ENCODE results near the gene OGFOD3. TPM values are rescaled to one million over a fixed set of nuclear protein-coding genes. Genes with fewer than 3 reads are reported as not detected.
"Not testable (repeated sequence)": the region's sequence is repeated elsewhere in the genome, so short reads cannot be mapped to it uniquely, and the experiment has no call there.

Gene OGFOD3
- total RNA-seq, 1 donor, result 25.3 TPM

DNA sequence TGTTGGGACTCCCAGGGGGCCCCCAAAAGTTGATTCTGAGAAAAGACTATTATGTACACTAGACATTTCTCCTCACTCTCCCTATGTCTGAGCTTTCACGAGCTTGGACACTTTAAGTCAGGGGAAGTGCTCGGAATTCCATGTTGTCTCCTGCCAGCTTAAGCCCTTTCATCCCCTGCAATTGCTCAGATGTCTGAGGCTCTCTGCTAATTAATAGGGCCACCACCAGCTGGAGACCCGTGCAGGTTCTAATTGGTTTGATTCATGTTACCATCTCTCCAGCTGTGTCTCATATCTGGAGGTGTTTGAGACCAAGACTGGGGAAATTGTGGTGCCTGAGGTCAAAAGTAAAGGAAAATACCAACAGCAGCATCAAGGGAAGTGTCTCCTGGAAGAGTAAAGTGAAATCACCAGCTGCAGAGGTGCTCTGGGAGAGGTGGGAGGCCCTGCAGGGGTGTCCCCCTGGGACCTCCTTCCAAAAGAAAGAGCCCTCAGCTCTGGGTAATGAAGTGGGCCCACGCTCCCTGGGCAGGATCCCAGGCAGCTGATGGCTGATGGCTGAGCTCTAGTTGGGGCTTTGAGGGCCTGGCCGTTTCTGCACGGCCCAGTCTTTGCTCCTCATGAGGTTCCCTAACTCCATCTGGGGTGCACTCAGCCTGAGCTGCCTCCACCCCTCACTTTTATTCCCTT lies 52.6 kb downstream of the OGFOD3 start:
- Histone ChIP-seq H4K20me1 (ENCODE audit: insufficient read depth, low read length) (no peaks in the 10 kb centered on the region), H3K4me2 (ENCODE audit: insufficient read depth, low read length) (no peak overlapping the region), H3K9me3 (ENCODE audit: low read depth, low read length) (no peaks in the 10 kb centered on the region), H3K79me2 (ENCODE audit: insufficient read depth, low read length) (no peaks in the 10 kb centered on the region), H3K4me1 (ENCODE audit: insufficient read depth, low read length) (no peaks in the 10 kb centered on the region), H3K36me3 (ENCODE audit: insufficient read depth, low read length) (no peaks in the 10 kb centered on the region), H3K27me3 (ENCODE audit: insufficient read depth, low read length) (peaks cover 34% of the 10 kb centered on the region), H3K27ac (ENCODE audit: low read depth, low read length) (no peak overlapping the region), H2AFZ (ENCODE audit: low read length) (no peak overlapping the region), H3K4me3 (ENCODE audit: insufficient read depth, low read length) (no peak overlapping the region)
- DNase-seq (ENCODE audit: insufficient read length, low spot score, missing footprints), result peak; percentile 60
- TF ChIP-seq, protein P1, sequence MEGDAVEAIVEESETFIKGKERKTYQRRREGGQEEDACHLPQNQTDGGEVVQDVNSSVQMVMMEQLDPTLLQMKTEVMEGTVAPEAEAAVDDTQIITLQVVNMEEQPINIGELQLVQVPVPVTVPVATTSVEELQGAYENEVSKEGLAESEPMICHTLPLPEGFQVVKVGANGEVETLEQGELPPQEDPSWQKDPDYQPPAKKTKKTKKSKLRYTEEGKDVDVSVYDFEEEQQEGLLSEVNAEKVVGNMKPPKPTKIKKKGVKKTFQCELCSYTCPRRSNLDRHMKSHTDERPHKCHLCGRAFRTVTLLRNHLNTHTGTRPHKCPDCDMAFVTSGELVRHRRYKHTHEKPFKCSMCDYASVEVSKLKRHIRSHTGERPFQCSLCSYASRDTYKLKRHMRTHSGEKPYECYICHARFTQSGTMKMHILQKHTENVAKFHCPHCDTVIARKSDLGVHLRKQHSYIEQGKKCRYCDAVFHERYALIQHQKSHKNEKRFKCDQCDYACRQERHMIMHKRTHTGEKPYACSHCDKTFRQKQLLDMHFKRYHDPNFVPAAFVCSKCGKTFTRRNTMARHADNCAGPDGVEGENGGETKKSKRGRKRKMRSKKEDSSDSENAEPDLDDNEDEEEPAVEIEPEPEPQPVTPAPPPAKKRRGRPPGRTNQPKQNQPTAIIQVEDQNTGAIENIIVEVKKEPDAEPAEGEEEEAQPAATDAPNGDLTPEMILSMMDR (IDR thresholded peaks at IDR 0.05; ENCODE audit: extremely low read depth, low read depth, low read length), result no peak

GRCh38 chr17:82361885-82362633 lies 56.3 kb downstream of the OGFOD3 start:
- H3K4me3 ChIP-seq (ENCODE audit: insufficient read depth, low read length), result no peak overlapping the region

DNA sequence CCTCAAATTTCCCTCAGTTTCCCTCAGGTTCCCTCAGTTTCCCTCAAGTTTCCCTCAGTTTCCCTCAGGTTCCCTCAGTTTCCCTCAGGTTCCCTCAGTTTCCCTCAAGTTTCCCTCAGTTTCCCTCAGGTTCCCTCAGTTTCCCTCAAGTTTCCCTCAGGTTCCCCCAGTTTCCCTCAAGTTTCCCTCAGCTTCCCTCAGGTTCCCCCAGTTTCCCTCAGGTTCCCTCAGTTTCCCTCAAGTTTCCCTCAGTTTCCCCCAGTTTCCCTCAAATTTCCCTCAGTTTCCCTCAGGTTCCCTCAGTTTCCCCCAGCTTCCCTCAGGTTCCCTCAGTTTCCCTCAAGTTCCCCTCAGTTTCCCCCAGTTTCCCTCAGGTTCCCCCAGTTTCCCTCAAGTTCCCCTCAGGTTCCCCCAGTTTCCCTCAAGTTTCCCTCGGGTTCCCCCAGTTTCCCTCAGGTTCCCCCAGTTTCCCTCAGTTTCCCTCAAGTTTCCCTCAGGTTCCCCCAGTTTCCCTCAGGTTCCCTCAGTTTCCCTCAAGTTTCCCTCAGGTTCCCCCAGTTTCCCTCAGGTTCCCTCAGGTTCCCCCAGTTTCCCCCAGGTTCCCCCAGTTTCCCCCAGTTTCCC lies 58.8 kb downstream of the OGFOD3 start:
- not testable (repeated sequence) for H4K20me1 ChIP-seq (ENCODE audit: insufficient read depth, low read length); H3K9me3 ChIP-seq (ENCODE audit: low read depth, low read length); H3K4me3 ChIP-seq (ENCODE audit: insufficient read depth, low read length); H3K4me1 ChIP-seq (ENCODE audit: insufficient read depth, low read length); H2AFZ ChIP-seq (ENCODE audit: low read length); H3K27ac ChIP-seq (ENCODE audit: low read depth, low read length); H3K36me3 ChIP-seq (ENCODE audit: insufficient read depth, low read length); H3K4me2 ChIP-seq (ENCODE audit: insufficient read depth, low read length); H3K79me2 ChIP-seq (ENCODE audit: insufficient read depth, low read length)
- H3K27me3 ChIP-seq (ENCODE audit: insufficient read depth, low read length), result peaks cover 20% of the 10 kb centered on the region
- peak; percentile 30 for DNase-seq (ENCODE audit: insufficient read length, low spot score, missing footprints)

More at GRCh38 chr17:82361885-82362633, 56.3 kb downstream of the OGFOD3 start:
- TF ChIP-seq, protein P1 (IDR thresholded peaks at IDR 0.05; ENCODE audit: extremely low read depth, low read depth, low read length), result no peak
- peak; percentile 46 for DNase-seq (ENCODE audit: insufficient read length, low spot score, missing footprints)
- no peak overlapping the region for H2AFZ ChIP-seq (ENCODE audit: low read length)
- H4K20me1 ChIP-seq (ENCODE audit: insufficient read depth, low read length), result no peaks in the 10 kb centered on the region
- H3K36me3 ChIP-seq (ENCODE audit: insufficient read depth, low read length), result no peaks in the 10 kb centered on the region
- no peaks in the 10 kb centered on the region for H3K9me3 ChIP-seq (ENCODE audit: low read depth, low read length)
- H3K4me2 ChIP-seq (ENCODE audit: insufficient read depth, low read length), result no peak overlapping the region
- H3K27ac ChIP-seq (ENCODE audit: low read depth, low read length), result no peak overlapping the region
- peaks cover 16% of the 10 kb centered on the region for H3K27me3 ChIP-seq (ENCODE audit: insufficient read depth, low read length)
- no peaks in the 10 kb centered on the region for H3K4me1 ChIP-seq (ENCODE audit: insufficient read depth, low read length)
- no peaks in the 10 kb centered on the region for H3K79me2 ChIP-seq (ENCODE audit: insufficient read depth, low read length)

DNA sequence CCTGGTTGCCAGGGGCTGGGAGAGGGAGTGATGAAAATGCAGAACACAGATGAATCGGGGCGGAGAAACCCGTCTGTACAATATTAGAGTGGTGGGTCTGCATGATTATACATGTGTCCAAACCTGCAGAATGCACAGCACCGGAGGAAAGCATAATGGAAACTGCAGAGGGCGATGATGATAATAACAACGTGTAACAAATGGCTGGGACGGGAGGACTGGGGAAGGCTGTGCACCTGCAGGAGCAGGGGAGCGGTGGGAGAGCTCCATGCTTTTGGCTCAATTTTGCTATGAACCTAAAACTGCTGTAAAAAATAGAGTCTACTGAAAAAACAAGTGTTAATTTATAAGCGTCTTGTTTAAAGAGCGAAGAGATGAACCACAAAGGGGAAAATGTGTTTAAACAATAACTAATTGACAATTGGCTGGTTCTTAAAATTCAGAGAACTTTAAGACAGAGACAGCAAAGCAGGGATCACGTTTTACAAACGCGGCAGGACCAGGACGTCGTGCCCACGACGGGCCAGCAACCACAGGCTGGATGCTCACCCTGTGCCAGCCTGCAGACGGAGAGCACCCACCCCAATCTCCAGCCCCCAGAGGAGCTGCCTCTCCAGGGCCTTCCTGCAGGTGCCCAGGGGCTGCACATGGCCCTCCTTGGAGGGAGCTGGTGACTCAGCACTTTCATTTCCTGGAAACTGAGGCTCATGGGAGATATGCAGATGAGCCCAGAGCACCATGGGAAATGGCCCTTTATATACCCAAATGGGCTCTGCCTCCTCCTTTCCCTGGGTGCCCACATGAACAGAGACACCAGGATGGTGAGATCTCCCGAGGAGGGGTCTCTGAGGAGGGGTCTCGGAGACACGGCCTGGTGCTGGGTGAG lies 59.7 kb downstream of the OGFOD3 start, which contains the start of gene TEX19:
TEX19 (plus strand) TSS at position 783 of the 886 bp plus-strand sequence. CDS start 2,904 bp downstream, outside the sequence.
- no peak within 1 kb of the TSS for H3K4me3 ChIP-seq (ENCODE audit: insufficient read depth, low read length)
- no peaks in the 10 kb centered on the region for H3K9me3 ChIP-seq (ENCODE audit: low read depth, low read length)
- no peaks in the 10 kb centered on the region for H4K20me1 ChIP-seq (ENCODE audit: insufficient read depth, low read length)
- no peak within 1 kb of the TSS for H3K27ac ChIP-seq (ENCODE audit: low read depth, low read length)
- peaks cover 20% of the 10 kb centered on the region for H3K27me3 ChIP-seq (ENCODE audit: insufficient read depth, low read length)
- TF ChIP-seq, protein P1 (IDR thresholded peaks at IDR 0.05; ENCODE audit: extremely low read depth, low read depth, low read length), result no peak
- H3K4me1 ChIP-seq (ENCODE audit: insufficient read depth, low read length), result no peaks in the 10 kb centered on the region
- H2AFZ ChIP-seq (ENCODE audit: low read length), result no peak within 1 kb of the TSS
- peak; percentile 43 for DNase-seq (ENCODE audit: insufficient read length, low spot score, missing footprints)
- H3K4me2 ChIP-seq (ENCODE audit: insufficient read depth, low read length), result no peak within 1 kb of the TSS
- H3K79me2 ChIP-seq (ENCODE audit: insufficient read depth, low read length), result no peaks in the 10 kb centered on the region
- H3K36me3 ChIP-seq (ENCODE audit: insufficient read depth, low read length), result no peaks in the 10 kb centered on the region

Data from osteoblast (primary cell).